SK-N-SH (cell line): Measurements from ENCODE around the gene WNK2.

ENCODE experiments used
- EZH2phosphoT487 ChIP-seq: fragments of 200-600 bp; sonication (generic); IDR thresholded peaks from 2 replicates; pipeline ENCODE4 v1.6.1; 2017; ENCODE audit warnings: low read depth, mixed run types, mild to moderate bottlenecking, antibody characterized with exemption, moderate library complexity, borderline replicate concordance
- FOSL2 ChIP-seq: IDR thresholded peaks from 2 replicates; pipeline ENCODE4 v1.4.0; 2012; ENCODE audit warnings: low read depth, mild to moderate bottlenecking, moderate library complexity, borderline replicate concordance
- JUND ChIP-seq: IDR thresholded peaks from 2 replicates; pipeline ENCODE4 v1.4.0; 2012
- RCOR1 ChIP-seq: fragments of 150-350 bp; IDR thresholded peaks from 2 replicates; pipeline ENCODE4 v1.6.1; 2017; ENCODE audit warnings: antibody characterized with exemption, low read length
- SMC3 ChIP-seq: IDR thresholded peaks from 2 replicates; pipeline ENCODE4 v1.6.1; 2012; ENCODE audit warnings: low read depth, low read length, improper control_type of control experiment
- TEAD4 ChIP-seq: IDR thresholded peaks from 2 replicates; pipeline ENCODE4 v1.4.0; 2012; ENCODE audit warnings: mild to moderate bottlenecking, borderline replicate concordance; ENCODE audit not compliant: insufficient read depth
- YY1 ChIP-seq: IDR thresholded peaks from 2 replicates; pipeline ENCODE4 v1.4.0; 2012; ENCODE audit warnings: low read depth, mild to moderate bottlenecking
- TF ChIP-seq, protein P1 (sequence below): fragments of 200-600 bp; sonication (generic); IDR thresholded peaks from 2 replicates; pipeline ENCODE4 v1.6.1; 2017; ENCODE audit warnings: antibody characterized with exemption, mild to moderate bottlenecking, moderate library complexity
- TF ChIP-seq, protein P2 (sequence below): IDR thresholded peaks from 2 replicates; pipeline ENCODE4 v1.4.0; 2012; ENCODE audit warnings: low read depth
- TF ChIP-seq, protein P3 (sequence below): IDR thresholded peaks from 2 replicates; pipeline ENCODE4 v1.6.1; 2012; ENCODE audit warnings: mild to moderate bottlenecking, low read depth, low read length, moderate library complexity

DNA sequence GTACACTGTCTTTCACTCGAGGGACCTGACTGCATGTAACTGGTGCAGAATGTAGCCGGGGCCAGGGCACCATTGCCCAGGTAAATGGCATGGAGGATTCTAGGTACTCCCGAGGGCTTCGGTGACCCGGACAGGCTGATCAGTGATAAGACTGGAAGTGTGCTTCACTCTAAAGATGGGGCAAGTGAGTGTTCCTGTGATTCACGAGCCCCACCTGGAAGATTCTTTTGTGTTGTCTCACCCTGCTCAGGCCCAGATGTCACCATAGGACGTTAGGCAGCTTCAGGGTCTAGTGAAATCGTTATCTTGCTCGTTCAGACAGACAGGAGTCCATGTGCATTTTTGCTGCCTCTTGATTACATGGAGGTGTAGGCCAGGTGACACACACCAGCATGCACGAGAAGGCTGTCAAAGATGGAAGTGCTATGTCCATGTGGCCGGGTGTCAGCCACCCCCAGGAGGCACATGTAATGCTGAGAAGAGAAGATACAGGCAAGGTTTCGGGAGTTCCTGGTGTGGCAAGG lies 73.9 kb downstream of the WNK2 start:
- TF ChIP-seq JUND (no peak), RCOR1 (no peak), EZH2phosphoT487 (no peak), TEAD4 (no peak), FOSL2 (no peak), SMC3 (no peak), YY1 (no peak)
- TF ChIP-seq, protein P1, sequence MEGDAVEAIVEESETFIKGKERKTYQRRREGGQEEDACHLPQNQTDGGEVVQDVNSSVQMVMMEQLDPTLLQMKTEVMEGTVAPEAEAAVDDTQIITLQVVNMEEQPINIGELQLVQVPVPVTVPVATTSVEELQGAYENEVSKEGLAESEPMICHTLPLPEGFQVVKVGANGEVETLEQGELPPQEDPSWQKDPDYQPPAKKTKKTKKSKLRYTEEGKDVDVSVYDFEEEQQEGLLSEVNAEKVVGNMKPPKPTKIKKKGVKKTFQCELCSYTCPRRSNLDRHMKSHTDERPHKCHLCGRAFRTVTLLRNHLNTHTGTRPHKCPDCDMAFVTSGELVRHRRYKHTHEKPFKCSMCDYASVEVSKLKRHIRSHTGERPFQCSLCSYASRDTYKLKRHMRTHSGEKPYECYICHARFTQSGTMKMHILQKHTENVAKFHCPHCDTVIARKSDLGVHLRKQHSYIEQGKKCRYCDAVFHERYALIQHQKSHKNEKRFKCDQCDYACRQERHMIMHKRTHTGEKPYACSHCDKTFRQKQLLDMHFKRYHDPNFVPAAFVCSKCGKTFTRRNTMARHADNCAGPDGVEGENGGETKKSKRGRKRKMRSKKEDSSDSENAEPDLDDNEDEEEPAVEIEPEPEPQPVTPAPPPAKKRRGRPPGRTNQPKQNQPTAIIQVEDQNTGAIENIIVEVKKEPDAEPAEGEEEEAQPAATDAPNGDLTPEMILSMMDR: no peak
- TF ChIP-seq, protein P2, sequence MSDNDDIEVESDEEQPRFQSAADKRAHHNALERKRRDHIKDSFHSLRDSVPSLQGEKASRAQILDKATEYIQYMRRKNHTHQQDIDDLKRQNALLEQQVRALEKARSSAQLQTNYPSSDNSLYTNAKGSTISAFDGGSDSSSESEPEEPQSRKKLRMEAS: no peak
- TF ChIP-seq, protein P3, sequence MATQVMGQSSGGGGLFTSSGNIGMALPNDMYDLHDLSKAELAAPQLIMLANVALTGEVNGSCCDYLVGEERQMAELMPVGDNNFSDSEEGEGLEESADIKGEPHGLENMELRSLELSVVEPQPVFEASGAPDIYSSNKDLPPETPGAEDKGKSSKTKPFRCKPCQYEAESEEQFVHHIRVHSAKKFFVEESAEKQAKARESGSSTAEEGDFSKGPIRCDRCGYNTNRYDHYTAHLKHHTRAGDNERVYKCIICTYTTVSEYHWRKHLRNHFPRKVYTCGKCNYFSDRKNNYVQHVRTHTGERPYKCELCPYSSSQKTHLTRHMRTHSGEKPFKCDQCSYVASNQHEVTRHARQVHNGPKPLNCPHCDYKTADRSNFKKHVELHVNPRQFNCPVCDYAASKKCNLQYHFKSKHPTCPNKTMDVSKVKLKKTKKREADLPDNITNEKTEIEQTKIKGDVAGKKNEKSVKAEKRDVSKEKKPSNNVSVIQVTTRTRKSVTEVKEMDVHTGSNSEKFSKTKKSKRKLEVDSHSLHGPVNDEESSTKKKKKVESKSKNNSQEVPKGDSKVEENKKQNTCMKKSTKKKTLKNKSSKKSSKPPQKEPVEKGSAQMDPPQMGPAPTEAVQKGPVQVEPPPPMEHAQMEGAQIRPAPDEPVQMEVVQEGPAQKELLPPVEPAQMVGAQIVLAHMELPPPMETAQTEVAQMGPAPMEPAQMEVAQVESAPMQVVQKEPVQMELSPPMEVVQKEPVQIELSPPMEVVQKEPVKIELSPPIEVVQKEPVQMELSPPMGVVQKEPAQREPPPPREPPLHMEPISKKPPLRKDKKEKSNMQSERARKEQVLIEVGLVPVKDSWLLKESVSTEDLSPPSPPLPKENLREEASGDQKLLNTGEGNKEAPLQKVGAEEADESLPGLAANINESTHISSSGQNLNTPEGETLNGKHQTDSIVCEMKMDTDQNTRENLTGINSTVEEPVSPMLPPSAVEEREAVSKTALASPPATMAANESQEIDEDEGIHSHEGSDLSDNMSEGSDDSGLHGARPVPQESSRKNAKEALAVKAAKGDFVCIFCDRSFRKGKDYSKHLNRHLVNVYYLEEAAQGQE: no peak
